ENCODE data around the gene ZEB2.

- TF ChIP-seq CTCF (conservative IDR thresholded peaks at IDR 0.05; ENCODE audit: low read length) (no peak), EZH2phosphoT487 (IDR thresholded peaks at IDR 0.05; ENCODE audit: borderline replicate concordance) (no peak)
Measured at GRCh38 chr2:144548532-144549191, 28.7 kb upstream of the ZEB2 start.

Data from Loucy (cell line).